ENCODE data around the gene SHISA9.

SHISA9 gene

DNA sequence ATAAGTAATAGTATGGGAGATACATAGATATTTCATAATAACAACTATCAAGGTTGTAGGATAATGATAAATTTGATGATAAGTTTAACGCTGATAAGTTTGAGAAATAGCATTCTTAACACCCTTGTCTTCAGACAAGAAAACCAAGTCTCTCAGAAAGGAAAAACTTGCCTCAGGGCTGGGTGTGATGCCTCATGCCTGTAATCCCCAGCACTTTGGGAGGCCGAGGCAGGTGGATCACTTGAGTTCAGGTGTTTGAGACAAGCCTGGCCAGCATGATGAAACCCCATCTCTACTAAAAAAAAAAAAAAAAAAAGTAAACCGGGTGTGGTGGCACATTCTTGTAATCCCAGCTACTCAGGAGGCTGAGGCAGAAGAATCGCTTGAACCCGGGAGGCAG, 90.7 kb downstream of the SHISA9 start:
- DNase-seq (ENCODE audit: low spot score) = no peak
- TF ChIP-seq, protein P1, sequence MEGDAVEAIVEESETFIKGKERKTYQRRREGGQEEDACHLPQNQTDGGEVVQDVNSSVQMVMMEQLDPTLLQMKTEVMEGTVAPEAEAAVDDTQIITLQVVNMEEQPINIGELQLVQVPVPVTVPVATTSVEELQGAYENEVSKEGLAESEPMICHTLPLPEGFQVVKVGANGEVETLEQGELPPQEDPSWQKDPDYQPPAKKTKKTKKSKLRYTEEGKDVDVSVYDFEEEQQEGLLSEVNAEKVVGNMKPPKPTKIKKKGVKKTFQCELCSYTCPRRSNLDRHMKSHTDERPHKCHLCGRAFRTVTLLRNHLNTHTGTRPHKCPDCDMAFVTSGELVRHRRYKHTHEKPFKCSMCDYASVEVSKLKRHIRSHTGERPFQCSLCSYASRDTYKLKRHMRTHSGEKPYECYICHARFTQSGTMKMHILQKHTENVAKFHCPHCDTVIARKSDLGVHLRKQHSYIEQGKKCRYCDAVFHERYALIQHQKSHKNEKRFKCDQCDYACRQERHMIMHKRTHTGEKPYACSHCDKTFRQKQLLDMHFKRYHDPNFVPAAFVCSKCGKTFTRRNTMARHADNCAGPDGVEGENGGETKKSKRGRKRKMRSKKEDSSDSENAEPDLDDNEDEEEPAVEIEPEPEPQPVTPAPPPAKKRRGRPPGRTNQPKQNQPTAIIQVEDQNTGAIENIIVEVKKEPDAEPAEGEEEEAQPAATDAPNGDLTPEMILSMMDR (IDR thresholded peaks at IDR 0.05; ENCODE audit: extremely low read depth, missing control alignments) = no peak

- TF ChIP-seq, protein P1 (IDR thresholded peaks at IDR 0.05; ENCODE audit: extremely low read depth, missing control alignments) = no peak
- DNase-seq (ENCODE audit: low spot score) = no peak
Measured at GRCh38 chr16:12994402-12994801, 93.0 kb downstream of the SHISA9 start.

- no peak for DNase-seq (ENCODE audit: low spot score)
- TF ChIP-seq, protein P1 (IDR thresholded peaks at IDR 0.05; ENCODE audit: extremely low read depth, missing control alignments) = no peak
Measured at GRCh38 chr16:12995721-12996372, 94.4 kb downstream of the SHISA9 start.

GRCh38 chr16:12998361-12999085, 97.1 kb downstream of the SHISA9 start:
- TF ChIP-seq, protein P1 (IDR thresholded peaks at IDR 0.05; ENCODE audit: extremely low read depth, missing control alignments) = no peak
- no peak for DNase-seq (ENCODE audit: low spot score)

GRCh38 chr16:12999368-12999767, 98.0 kb downstream of the SHISA9 start:
- no peak for DNase-seq (ENCODE audit: low spot score)
- TF ChIP-seq, protein P1 (IDR thresholded peaks at IDR 0.05; ENCODE audit: extremely low read depth, missing control alignments) = no peak

DNA sequence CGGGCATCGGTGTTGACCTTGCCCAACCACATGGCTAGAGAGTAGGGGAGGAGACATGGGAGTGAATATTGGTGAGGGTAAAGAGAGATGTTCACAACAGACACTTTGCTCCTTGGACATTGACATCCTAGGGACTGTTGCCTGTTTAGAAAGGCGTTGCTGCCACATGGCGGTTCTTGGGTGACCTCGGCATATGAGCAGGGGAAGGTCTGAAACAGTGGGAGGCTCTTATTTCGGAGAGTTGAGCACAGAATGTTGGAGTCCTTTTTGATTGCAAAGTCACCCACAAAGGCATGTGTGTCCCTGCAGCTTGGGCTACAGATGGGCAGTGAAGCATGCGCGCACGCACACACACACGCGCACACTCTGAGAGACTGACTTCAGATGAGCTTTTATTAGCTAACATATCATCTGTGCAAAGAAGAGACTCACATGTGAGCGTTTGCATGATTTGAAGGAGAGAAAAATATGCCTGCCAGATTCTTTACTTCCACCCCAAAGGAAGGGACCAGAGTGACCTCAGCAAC, 104.4 kb downstream of the SHISA9 start:
- TF ChIP-seq, protein P1 (IDR thresholded peaks at IDR 0.05; ENCODE audit: extremely low read depth, missing control alignments) = no peak

DNA sequence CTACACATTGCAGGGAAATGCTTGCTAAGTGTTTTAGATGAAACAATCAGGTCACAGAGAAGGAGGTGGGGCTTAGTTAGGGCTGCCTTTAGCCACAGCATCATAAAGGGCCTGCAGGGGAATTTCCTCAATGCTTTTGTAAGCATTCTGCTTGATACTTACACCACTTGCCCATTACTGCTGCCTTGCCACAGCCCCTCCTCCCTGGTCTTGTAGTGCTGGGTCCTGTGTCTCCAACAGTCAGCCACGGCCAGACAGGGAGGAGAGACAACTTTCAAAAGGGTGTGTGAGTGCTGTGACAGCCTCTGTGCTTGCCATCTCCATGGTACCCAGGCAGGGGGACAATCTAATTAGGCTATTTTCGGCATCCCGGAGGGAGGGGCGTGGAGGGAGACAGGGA, 111.2 kb downstream of the SHISA9 start:
- DNase-seq (ENCODE audit: low spot score) = no peak
- TF ChIP-seq, protein P1 (IDR thresholded peaks at IDR 0.05; ENCODE audit: extremely low read depth, missing control alignments) = no peak

More for the DNA sequence above, 104.4 kb downstream of the SHISA9 start:
- no peak for DNase-seq (ENCODE audit: low spot score)

Measured in GM20000 (cell line).